ENCODE measurements around the gene RTEL1.

Gene RTEL1

DNA sequence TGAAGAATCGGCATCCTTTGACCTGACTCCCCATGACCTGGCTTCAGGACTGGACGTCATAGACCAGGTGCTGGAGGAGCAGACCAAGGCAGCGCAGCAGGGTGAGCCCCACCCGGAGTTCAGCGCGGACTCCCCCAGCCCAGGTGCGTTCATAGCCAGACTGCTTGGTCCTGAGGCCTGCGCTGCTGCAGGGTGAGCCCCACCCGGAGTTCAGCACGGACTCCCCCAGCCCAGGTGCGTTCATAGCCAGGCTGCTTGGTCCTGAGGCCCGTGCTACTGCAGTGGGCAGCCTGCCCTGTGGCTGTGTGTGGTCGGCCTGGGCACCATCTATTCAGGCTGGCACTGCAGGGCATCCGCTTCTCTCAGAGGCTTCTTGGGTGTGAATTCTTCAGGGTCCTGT, 15.8 kb downstream of the RTEL1 start:
- Histone ChIP-seq H3K4me1 (ENCODE audit: insufficient read depth, low read length) (no peaks in the 10 kb centered on the region), H3K27me3 (ENCODE audit: insufficient read depth, low read length) (no peaks in the 10 kb centered on the region), H3K9me3 (ENCODE audit: low read length) (no peaks in the 10 kb centered on the region), H3K36me3 (ENCODE audit: insufficient read depth, low read length) (peaks cover 52% of the 10 kb centered on the region), H3K4me3 (ENCODE audit: low read length) (no peak overlapping the region), H2AFZ (ENCODE audit: low read depth, low read length) (no peak overlapping the region)

DNA sequence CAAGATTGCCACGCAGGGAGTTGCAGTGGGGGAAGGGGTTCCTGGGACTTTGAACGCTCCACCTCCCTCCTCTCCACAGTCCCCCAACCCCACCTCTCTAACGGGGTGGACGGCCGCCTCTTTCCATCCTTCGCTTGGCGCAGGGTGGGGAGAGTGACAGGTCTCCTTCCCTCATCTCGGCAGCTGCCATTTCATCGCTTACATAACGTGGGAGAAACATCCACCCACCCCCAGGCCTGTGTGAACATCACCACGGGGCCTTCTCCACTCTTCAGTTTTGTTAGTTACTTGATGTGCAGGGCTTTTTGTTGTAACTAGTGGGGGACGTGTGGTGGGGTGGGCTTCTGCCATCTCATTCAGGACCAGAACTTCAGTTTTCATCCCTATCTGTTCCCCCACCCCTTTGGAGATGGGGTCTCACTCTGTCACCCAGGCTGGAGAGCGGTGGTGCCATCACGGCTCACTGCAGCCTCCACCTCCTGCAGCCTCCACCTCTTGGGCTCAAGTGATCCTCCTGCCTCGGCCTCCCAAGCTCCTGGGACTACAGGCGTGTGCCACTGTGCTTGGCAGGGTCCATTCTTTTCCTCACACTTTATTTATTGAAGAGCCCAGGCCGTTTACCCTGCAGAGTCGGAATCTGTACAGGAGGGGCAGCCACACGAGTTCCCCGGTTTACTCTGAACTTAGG, 17.7 kb downstream of the RTEL1 start:
- H2AFZ ChIP-seq (ENCODE audit: low read depth, low read length) = no peak overlapping the region
- no peaks in the 10 kb centered on the region for H3K27me3 ChIP-seq (ENCODE audit: insufficient read depth, low read length)
- H3K4me3 ChIP-seq (ENCODE audit: low read length) = no peak overlapping the region
- H3K9me3 ChIP-seq (ENCODE audit: low read length) = no peaks in the 10 kb centered on the region
- peaks cover 55% of the 10 kb centered on the region for H3K36me3 ChIP-seq (ENCODE audit: insufficient read depth, low read length)
- no peaks in the 10 kb centered on the region for H3K4me1 ChIP-seq (ENCODE audit: insufficient read depth, low read length)

DNA sequence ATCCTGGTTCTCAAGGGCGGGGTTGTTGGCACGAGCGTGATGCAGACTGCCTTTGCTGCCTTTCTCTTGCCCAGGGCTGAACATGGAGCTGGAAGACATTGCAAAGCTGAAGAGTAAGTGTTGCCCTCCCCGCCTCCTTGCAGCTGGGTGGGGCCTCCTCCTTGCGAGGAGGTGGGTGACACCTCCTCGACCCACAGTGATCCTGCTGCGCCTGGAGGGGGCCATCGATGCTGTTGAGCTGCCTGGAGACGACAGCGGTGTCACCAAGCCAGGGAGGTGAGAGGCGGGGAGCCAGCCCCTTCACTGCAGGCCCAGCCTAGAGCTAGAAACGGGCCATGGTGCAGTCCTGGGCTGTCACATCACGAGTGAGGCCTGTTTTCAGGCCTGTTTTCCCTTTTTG, 20.0 kb downstream of the RTEL1 start:
- Histone ChIP-seq H2AFZ (ENCODE audit: low read depth, low read length) (no peak overlapping the region), H3K4me1 (ENCODE audit: insufficient read depth, low read length) (no peaks in the 10 kb centered on the region), H3K4me3 (ENCODE audit: low read length) (no peak overlapping the region), H3K36me3 (ENCODE audit: insufficient read depth, low read length) (peaks cover 53% of the 10 kb centered on the region), H3K9me3 (ENCODE audit: low read length) (no peaks in the 10 kb centered on the region), H3K27me3 (ENCODE audit: insufficient read depth, low read length) (no peaks in the 10 kb centered on the region)

DNA sequence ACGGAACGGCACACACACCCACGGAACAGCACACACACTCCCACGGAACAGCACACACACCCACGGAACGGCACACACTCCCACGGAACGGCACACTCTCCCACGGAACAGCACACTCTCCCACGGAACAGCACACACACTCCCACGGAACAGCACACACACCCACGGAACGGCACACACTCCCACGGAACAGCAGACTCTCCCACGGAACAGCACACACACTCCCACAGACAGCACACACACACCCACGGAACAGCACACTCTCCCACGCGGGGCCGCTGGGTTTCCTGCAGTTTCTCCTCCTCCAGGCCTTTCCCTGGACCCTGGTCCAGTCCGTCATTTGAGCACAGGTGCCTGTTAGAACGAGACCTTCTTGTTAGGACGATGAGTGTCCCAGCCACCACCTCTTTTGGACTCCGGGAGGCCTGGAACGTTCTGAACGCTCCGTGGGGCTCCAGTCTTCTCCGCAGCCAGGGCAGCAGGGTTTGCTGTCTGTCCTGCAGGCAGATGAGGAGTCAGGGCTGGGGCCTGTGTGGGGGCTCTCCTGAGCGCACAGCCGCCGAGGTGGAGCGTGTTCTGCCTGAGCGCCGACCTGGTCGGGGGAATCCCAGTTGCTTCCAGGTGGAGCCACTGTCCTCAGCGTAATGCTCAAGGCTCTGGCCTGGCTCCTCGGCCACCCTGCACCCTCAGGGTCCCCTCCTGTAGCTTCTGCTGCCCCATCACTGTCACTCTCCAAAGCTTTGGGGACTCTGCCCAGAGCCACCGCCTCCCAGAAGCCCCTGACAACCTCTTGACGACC, 20.8 kb downstream of the RTEL1 start:
- no peak overlapping the region for H2AFZ ChIP-seq (ENCODE audit: low read depth, low read length)
- H3K27me3 ChIP-seq (ENCODE audit: insufficient read depth, low read length) = no peaks in the 10 kb centered on the region
- no peaks in the 10 kb centered on the region for H3K4me1 ChIP-seq (ENCODE audit: insufficient read depth, low read length)
- peaks cover 50% of the 10 kb centered on the region for H3K36me3 ChIP-seq (ENCODE audit: insufficient read depth, low read length)
- H3K4me3 ChIP-seq (ENCODE audit: low read length) = no peak overlapping the region
- H3K9me3 ChIP-seq (ENCODE audit: low read length) = no peaks in the 10 kb centered on the region

DNA sequence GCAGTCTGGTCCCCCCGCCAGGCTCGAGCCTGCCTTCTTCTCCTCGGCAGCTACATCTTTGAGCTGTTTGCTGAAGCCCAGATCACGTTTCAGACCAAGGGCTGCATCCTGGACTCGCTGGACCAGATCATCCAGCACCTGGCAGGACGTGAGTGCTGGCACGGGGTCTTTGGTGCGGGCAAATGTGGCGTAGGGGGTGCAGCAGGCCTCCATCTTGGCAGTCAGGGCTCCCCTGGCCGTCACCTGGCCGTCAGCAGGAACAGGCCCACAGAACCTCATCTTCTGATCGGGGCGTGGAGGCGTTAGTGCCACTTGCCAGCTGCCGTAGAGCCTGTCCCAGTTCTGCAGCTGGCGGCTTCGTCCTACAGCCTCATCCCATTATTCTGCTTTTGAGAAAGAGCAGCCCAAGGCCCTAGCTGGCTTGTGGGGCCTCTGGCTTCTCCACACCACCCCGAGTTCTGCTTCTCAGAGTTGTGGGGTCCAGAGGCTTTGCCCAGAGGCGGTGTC, 21.7 kb downstream of the RTEL1 start:
- Histone ChIP-seq H3K9me3 (ENCODE audit: low read length) (no peaks in the 10 kb centered on the region), H3K4me1 (ENCODE audit: insufficient read depth, low read length) (no peaks in the 10 kb centered on the region), H3K27me3 (ENCODE audit: insufficient read depth, low read length) (no peaks in the 10 kb centered on the region), H2AFZ (ENCODE audit: low read depth, low read length) (no peak overlapping the region), H3K4me3 (ENCODE audit: low read length) (no peak overlapping the region), H3K36me3 (ENCODE audit: insufficient read depth, low read length) (peaks cover 42% of the 10 kb centered on the region)

DNA sequence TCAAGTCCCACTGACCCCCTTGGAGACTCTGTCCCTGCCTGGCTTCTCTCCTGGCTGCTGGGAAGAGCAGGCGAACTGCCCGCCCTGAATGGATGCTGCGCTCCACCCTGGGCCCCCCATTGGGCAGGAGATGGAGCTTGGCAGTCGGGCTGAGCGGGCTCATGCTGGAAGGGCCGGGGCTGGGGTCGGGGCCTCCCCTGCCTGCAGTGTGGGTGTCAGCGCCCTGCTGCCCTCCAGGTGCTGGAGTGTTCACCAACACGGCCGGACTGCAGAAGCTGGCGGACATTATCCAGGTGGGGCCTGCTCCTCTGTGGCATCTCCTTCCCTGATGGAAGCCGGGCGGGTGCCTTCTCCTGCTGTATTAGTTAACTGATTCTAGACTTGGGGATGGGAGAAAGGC, 22.3 kb downstream of the RTEL1 start:
- H3K27me3 ChIP-seq (ENCODE audit: insufficient read depth, low read length) = no peaks in the 10 kb centered on the region
- H3K4me1 ChIP-seq (ENCODE audit: insufficient read depth, low read length) = no peaks in the 10 kb centered on the region
- peaks cover 38% of the 10 kb centered on the region for H3K36me3 ChIP-seq (ENCODE audit: insufficient read depth, low read length)
- no peak overlapping the region for H3K4me3 ChIP-seq (ENCODE audit: low read length)
- H2AFZ ChIP-seq (ENCODE audit: low read depth, low read length) = no peak overlapping the region
- H3K9me3 ChIP-seq (ENCODE audit: low read length) = no peaks in the 10 kb centered on the region

DNA sequence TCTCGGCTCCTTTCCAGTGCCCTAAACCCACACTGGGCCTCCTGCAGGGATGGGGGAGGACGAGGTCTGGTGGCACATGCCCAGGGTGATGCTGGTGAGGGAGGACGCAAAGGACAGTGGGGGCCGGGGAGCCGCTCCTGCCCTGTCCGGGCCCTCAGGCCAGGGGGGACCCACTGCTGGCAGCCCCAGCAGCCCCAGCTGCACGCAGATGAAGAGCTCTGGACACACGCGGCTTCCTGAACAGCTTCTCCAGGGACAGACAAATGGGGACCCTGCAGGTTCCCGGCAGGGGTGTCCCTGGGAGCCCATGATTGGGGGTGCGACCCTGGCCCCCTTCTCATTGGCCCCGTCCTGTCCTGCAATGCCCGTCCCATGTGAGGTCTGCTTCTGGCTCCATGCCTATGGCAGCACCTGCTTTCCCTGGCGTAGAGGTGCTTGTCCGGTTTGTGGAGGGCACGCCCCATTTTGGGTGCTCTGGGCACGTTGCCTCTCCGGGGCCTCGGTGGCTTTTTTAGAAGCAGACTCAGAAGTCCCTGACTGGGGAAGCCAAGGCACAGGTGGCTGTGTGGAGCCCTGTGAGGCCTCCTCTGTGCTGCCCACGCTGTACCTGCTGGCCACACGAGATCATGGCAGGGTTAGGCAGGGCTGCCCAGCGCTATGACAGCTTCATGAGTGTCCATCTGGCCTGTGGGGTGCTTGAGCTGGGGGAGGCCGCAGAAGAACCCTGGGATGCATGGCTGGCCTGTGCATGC, 22.9 kb downstream of the RTEL1 start:
- Histone ChIP-seq H3K36me3 (ENCODE audit: insufficient read depth, low read length) (peaks cover 32% of the 10 kb centered on the region), H3K27me3 (ENCODE audit: insufficient read depth, low read length) (no peaks in the 10 kb centered on the region), H3K4me3 (ENCODE audit: low read length) (no peak overlapping the region), H2AFZ (ENCODE audit: low read depth, low read length) (no peak overlapping the region), H3K9me3 (ENCODE audit: low read length) (no peaks in the 10 kb centered on the region), H3K4me1 (ENCODE audit: insufficient read depth, low read length) (peaks cover 2% of the 10 kb centered on the region)

DNA sequence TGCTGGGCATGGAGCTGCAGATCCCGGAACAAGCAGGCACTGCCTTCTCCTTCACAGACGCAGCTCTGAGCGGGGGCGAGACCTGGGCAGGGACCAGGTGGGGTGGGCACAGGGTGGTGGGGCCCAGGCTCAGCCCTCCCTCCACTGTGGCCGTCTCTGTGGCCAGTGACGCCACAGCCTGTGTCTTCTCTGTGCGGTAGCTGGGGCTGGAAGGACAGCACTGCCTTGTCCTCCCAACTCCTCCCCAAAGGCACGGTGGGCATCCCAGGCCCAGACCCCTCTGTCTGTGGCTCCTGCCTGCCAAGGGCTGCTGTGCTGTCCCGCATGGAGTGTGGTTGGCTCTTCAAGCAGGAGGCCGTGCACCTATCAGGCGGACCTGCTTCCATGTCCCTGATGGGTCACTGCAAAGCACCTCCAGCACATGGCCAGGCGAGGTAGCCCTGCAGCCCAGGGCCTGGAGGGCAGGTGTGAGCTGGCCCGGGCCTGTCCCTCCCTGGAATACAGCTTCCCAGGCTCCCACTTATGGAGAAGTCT, 23.6 kb downstream of the RTEL1 start:
- no peak overlapping the region for H3K4me3 ChIP-seq (ENCODE audit: low read length)
- H3K9me3 ChIP-seq (ENCODE audit: low read length) = no peaks in the 10 kb centered on the region
- H2AFZ ChIP-seq (ENCODE audit: low read depth, low read length) = no peak overlapping the region
- H3K4me1 ChIP-seq (ENCODE audit: insufficient read depth, low read length) = peaks cover 8% of the 10 kb centered on the region
- H3K27me3 ChIP-seq (ENCODE audit: insufficient read depth, low read length) = no peaks in the 10 kb centered on the region
- H3K36me3 ChIP-seq (ENCODE audit: insufficient read depth, low read length) = peaks cover 28% of the 10 kb centered on the region

DNA sequence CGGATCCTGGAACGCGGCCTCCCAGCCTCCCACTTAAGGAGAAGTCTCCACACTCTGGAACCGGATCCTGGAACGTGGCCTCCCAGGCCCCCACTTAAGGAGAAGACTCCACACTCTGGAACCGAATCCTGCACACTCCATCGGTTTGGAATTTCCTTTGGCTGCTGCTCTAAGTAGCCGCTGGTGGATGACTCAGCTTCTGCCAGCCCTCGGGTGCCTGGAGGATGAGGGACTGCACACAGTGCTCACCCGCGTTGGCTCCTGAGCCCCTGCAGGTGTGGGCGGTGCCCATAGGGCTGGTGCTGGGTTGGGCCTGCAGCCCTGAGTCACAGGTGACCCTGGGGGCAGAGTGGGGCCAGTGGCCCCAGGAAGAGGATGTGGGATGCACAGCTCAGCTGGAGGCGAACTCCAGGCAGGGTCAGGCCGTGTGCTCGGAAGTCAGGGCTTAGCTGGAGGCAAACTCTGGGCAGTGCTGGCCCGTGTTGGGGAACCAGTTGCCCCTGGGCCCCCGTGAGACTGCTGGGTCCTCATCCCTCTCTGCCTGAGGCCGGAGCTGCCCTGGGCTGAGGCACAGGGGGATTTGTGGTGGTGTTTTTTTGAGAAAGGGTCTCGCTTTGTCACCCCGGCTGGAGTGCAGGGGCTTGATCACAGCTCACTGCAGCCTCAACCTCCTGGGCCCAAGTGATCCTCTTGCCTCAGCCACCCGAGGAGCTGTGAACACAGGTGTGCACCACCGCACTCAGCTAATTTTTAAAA, 24.4 kb downstream of the RTEL1 start:
- no peak overlapping the region for H3K4me3 ChIP-seq (ENCODE audit: low read length)
- H3K9me3 ChIP-seq (ENCODE audit: low read length) = no peaks in the 10 kb centered on the region
- H3K27me3 ChIP-seq (ENCODE audit: insufficient read depth, low read length) = no peaks in the 10 kb centered on the region
- no peak overlapping the region for H2AFZ ChIP-seq (ENCODE audit: low read depth, low read length)
- peaks cover 17% of the 10 kb centered on the region for H3K4me1 ChIP-seq (ENCODE audit: insufficient read depth, low read length)
- H3K36me3 ChIP-seq (ENCODE audit: insufficient read depth, low read length) = peaks cover 28% of the 10 kb centered on the region

DNA sequence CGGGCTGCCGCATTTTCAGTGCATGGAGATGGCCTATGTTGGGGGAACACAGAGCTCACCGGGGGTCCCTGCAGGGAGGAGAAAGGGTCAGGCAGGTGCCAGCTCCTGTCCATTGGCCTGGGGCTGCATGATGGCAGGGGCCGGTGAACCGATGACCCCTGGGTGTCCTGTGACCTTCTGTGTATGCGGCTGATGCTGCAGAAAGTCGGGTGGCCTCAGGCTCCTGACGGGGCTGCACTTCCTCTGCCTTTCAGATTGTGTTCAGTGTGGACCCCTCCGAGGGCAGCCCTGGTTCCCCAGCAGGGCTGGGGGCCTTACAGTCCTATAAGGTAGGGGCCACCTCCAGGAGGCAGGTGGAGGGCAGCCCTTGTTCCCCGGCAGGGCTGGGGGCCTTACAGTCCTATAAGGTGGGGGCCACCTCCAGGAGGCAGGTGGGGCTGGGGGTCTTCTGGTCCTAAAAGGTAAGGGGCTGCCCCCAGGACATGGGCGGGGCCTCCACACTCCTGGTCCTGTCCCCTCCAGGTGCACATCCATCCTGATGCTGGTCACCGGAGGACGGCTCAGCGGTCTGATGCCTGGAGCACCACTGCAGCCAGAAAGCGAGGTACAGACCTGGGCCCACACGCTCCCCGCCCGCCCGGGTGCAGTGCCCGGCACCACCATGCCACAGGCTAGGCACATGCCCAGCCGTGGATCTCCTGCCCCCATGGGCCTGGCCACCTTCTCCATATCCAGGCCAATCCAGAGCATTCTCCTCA, 27.3 kb downstream of the RTEL1 start:
- Histone ChIP-seq H3K9me3 (ENCODE audit: low read length) (no peaks in the 10 kb centered on the region), H3K36me3 (ENCODE audit: insufficient read depth, low read length) (peaks cover 8% of the 10 kb centered on the region), H2AFZ (ENCODE audit: low read depth, low read length) (no peak overlapping the region), H3K4me1 (ENCODE audit: insufficient read depth, low read length) (peaks cover 18% of the 10 kb centered on the region), H3K27me3 (ENCODE audit: insufficient read depth, low read length) (no peaks in the 10 kb centered on the region), H3K4me3 (ENCODE audit: low read length) (no peak overlapping the region)

DNA sequence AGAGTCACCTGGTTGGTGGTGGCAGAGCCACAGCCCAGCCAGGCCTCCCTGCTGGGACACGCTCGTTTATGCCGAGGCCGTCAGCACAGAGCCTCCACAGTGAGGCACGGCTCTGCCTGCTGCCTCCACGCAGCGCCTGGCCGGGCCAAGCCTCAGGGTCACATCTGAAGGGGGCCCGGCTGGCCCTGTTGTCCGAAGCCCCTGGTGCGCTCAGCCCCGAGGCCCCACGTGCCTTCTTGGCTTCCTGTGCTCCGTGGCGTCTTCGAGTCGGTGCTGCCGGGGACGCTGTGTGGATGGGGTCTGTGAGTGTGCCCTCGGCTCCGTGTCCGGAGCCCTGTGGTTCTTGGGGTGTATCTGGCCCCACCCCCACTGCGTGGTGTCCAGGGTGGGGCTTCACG, 28.0 kb downstream of the RTEL1 start:
- no peaks in the 10 kb centered on the region for H3K9me3 ChIP-seq (ENCODE audit: low read length)
- no peak overlapping the region for H2AFZ ChIP-seq (ENCODE audit: low read depth, low read length)
- H3K36me3 ChIP-seq (ENCODE audit: insufficient read depth, low read length) = peaks cover 8% of the 10 kb centered on the region
- H3K4me3 ChIP-seq (ENCODE audit: low read length) = no peak overlapping the region
- H3K4me1 ChIP-seq (ENCODE audit: insufficient read depth, low read length) = peaks cover 18% of the 10 kb centered on the region
- H3K27me3 ChIP-seq (ENCODE audit: insufficient read depth, low read length) = no peaks in the 10 kb centered on the region
